Loucy (cell line): ENCODE measurements around the gene WFIKKN1.

Experiments used
- H2AFZ ChIP-seq: fragments of 200-600 bp; sonication (generic); 2 replicates; pipeline ENCODE4 v1.6.0; 2016; ENCODE audit warnings: antibody characterized with exemption, mild to moderate bottlenecking, low read length, moderate library complexity
- H3F3A ChIP-seq: fragments of 200-600 bp; 2 replicates; pipeline ENCODE4 v1.6.0; 2016; ENCODE audit warnings: antibody characterized with exemption, low read depth, mild to moderate bottlenecking
- H3K27me3 ChIP-seq: fragments of 200-600 bp; sonication (generic); 2 replicates; pipeline ENCODE4 v1.6.1; 2014; ENCODE audit warnings: low read length, mild to moderate bottlenecking; ENCODE audit not compliant: insufficient read depth, poor library complexity, severe bottlenecking
- H3K36me3 ChIP-seq: fragments of 200-600 bp; sonication (generic); 2 replicates; pipeline ENCODE4 v1.6.1; 2016; ENCODE audit warnings: low read length; ENCODE audit not compliant: insufficient read depth
- H3K4me1 ChIP-seq: fragments of 200-600 bp; sonication (generic); 2 replicates; pipeline ENCODE4 v1.5.1; 2014; ENCODE audit warnings: low read length, mild to moderate bottlenecking; ENCODE audit not compliant: insufficient read depth, poor library complexity, severe bottlenecking
- H3K4me2 ChIP-seq: fragments of 200-600 bp; sonication (generic); 2 replicates; pipeline ENCODE4 v1.6.0; 2014; ENCODE audit warnings: antibody characterized with exemption, low read length, low read depth, mild to moderate bottlenecking; ENCODE audit not compliant: poor library complexity, severe bottlenecking
- H3K4me3 ChIP-seq: fragments of 200-600 bp; sonication (generic); 2 replicates; pipeline ENCODE4 v1.5.1; 2014; ENCODE audit warnings: low read length, mild to moderate bottlenecking, mixed read lengths; ENCODE audit not compliant: poor library complexity, severe bottlenecking
- H3K79me2 ChIP-seq: fragments of 200-600 bp; sonication (generic); 2 replicates; pipeline ENCODE4 v1.6.1; 2014; ENCODE audit warnings: low read length; ENCODE audit not compliant: insufficient read depth
- H3K9ac ChIP-seq: fragments of 200-600 bp; sonication (generic); 2 replicates; pipeline ENCODE4 v1.6.0; 2014; ENCODE audit warnings: mild to moderate bottlenecking, low read depth, low read length, moderate library complexity; ENCODE audit not compliant: poor library complexity, severe bottlenecking
- H3K9me2 ChIP-seq: fragments of 200-600 bp; sonication (generic); replicated peaks from 2 replicates; pipeline ENCODE4 v1.6.1; 2016; ENCODE audit warnings: low read depth, low read length, mixed read lengths
- H3K9me3 ChIP-seq: fragments of 200-600 bp; sonication (generic); 2 replicates; pipeline ENCODE4 v1.6.1; 2014; ENCODE audit warnings: mild to moderate bottlenecking, antibody characterized with exemption, low read length, low read depth; ENCODE audit not compliant: insufficient read depth
- H4K20me1 ChIP-seq: fragments of 200-600 bp; sonication (generic); 2 replicates; pipeline ENCODE4 v1.6.0; 2014; ENCODE audit warnings: antibody characterized with exemption, low read length, mild to moderate bottlenecking; ENCODE audit not compliant: insufficient read depth, poor library complexity, severe bottlenecking
- EZH2phosphoT487 ChIP-seq: fragments of 200-600 bp; IDR thresholded peaks from 2 replicates; pipeline ENCODE4 v1.6.1; 2018; ENCODE audit warnings: antibody characterized with exemption, mild to moderate bottlenecking, moderate library complexity, borderline replicate concordance
- TF ChIP-seq, protein P1 (sequence below): fragments of 200-600 bp; sonication (generic); conservative IDR thresholded peaks from 2 replicates; pipeline ENCODE4 v1.5.1; 2014; ENCODE audit warnings: mild to moderate bottlenecking, antibody characterized with exemption, low read length

Gene WFIKKN1

DNA sequence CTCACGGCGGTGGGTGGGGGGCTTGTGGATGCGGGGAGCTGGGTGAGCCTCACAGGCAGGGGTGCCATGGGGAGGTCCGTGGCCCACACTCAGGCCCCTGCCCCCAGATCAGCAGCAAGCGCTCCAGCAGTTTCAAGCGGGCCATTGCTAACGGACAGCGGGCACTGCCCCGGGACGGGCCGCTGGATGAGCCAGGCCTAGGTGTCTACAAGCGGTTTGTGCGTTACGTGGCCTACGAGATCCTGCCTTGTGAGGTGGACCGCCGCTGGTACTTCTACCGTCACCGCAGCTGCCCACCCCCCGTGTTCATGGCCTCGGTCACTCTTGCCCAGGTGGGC, 45.7 kb downstream of the WFIKKN1 start:
- H3K4me1 ChIP-seq, result peaks cover 4% of the 10 kb centered on the region
- H3F3A ChIP-seq, result no peaks in the 10 kb centered on the region
- peaks cover 9% of the 10 kb centered on the region; the same call in 1 of the 2 replicates for H3K79me2 ChIP-seq
- H3K9ac ChIP-seq, result no peak overlapping the region
- H3K9me2 ChIP-seq, result no peaks in the 10 kb centered on the region
- TF ChIP-seq EZH2phosphoT487, result no peak
- TF ChIP-seq, protein P1, sequence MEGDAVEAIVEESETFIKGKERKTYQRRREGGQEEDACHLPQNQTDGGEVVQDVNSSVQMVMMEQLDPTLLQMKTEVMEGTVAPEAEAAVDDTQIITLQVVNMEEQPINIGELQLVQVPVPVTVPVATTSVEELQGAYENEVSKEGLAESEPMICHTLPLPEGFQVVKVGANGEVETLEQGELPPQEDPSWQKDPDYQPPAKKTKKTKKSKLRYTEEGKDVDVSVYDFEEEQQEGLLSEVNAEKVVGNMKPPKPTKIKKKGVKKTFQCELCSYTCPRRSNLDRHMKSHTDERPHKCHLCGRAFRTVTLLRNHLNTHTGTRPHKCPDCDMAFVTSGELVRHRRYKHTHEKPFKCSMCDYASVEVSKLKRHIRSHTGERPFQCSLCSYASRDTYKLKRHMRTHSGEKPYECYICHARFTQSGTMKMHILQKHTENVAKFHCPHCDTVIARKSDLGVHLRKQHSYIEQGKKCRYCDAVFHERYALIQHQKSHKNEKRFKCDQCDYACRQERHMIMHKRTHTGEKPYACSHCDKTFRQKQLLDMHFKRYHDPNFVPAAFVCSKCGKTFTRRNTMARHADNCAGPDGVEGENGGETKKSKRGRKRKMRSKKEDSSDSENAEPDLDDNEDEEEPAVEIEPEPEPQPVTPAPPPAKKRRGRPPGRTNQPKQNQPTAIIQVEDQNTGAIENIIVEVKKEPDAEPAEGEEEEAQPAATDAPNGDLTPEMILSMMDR, result no peak
- H3K9me3 ChIP-seq, result no peaks in the 10 kb centered on the region
- H3K36me3 ChIP-seq, result no peaks in the 10 kb centered on the region
- H3K4me2 ChIP-seq, result no peak overlapping the region
- no peak overlapping the region for H3K4me3 ChIP-seq
- H2AFZ ChIP-seq, result no peak overlapping the region
- H4K20me1 ChIP-seq, result peaks cover 2% of the 10 kb centered on the region
- no peaks in the 10 kb centered on the region for H3K27me3 ChIP-seq

DNA sequence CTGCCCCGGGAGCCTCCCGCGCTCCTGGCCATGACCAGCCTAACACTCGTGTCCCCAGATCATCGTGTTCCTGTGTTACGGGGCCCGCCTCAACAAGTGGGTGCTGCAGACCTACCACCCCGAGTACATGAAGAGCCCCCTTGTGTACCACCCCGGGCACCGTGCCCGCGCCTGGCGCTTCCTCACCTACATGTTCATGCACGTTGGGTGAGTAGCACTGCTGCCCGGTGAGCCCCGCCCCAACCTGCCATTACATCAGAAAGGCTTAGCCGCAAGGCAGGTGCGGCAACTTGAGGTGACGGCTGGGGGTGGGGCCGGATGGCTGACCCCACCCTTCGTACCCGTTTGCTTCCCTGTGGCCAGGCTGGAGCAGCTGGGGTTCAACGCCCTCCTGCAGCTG, 46.1 kb downstream of the WFIKKN1 start:
- peaks cover 13% of the 10 kb centered on the region; the same call in 1 of the 2 replicates for H3K79me2 ChIP-seq
- H3K4me1 ChIP-seq, result peaks cover 4% of the 10 kb centered on the region
- H3K4me2 ChIP-seq, result no peak overlapping the region
- H3K9me3 ChIP-seq, result no peaks in the 10 kb centered on the region
- H2AFZ ChIP-seq, result no peak overlapping the region
- peaks cover 2% of the 10 kb centered on the region for H4K20me1 ChIP-seq
- no peaks in the 10 kb centered on the region for H3K36me3 ChIP-seq
- TF ChIP-seq, protein P1, result no peak
- no peak for TF ChIP-seq EZH2phosphoT487
- no peaks in the 10 kb centered on the region for H3F3A ChIP-seq
- no peaks in the 10 kb centered on the region for H3K27me3 ChIP-seq
- H3K9ac ChIP-seq, result no peak overlapping the region
- no peaks in the 10 kb centered on the region for H3K9me2 ChIP-seq
- H3K4me3 ChIP-seq, result no peak overlapping the region

DNA sequence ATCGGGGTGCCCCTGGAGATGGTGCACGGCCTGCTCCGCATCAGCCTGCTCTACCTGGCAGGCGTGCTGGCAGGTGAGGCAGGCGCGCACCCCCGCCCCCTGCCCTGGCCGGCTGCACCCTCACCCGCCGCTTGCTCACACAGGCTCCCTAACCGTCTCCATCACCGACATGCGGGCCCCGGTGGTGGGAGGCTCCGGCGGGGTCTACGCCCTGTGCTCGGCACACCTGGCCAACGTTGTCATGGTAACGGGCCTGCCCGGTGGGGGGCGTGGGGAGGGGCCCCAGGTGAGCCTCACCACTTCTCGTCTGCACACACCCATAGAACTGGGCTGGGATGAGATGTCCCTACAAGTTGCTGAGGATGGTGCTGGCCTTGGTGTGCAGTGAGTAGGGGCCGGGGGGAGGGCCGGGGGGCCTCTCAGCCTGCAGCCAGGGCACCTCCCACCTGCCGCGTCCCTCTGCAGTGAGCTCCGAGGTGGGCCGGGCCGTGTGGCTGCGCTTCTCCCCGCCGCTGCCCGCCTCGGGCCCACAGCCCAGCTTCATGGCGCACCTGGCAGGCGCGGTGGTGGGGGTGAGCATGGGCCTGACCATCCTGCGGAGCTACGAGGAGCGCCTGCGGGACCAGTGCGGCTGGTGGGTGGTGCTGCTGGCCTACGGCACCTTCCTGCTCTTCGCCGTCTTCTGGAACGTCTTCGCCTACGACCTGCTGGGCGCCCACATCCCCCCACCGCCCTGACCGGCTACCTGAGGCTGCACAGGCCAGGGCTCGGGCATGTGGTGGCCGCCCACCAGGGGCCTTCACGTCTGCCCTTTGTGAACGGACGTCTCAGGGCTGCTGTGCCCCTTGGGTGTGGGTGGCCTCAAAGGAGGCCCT, 46.8 kb downstream of the WFIKKN1 start:
- H3K79me2 ChIP-seq, result peaks cover 16% of the 10 kb centered on the region; the same call in 1 of the 2 replicates
- H3K9me2 ChIP-seq, result no peaks in the 10 kb centered on the region
- peaks cover 4% of the 10 kb centered on the region for H3K4me1 ChIP-seq
- no peaks in the 10 kb centered on the region for H3K27me3 ChIP-seq
- H2AFZ ChIP-seq, result no peak overlapping the region
- no peak overlapping the region for H3K9ac ChIP-seq
- no peak overlapping the region for H3K4me3 ChIP-seq
- no peaks in the 10 kb centered on the region for H3K9me3 ChIP-seq
- no peaks in the 10 kb centered on the region for H3K36me3 ChIP-seq
- H3K4me2 ChIP-seq, result no peak overlapping the region
- no peaks in the 10 kb centered on the region for H3F3A ChIP-seq
- TF ChIP-seq EZH2phosphoT487, result no peak
- TF ChIP-seq, protein P1, result no peak
- H4K20me1 ChIP-seq, result peaks cover 2% of the 10 kb centered on the region
